Stimulated activated naive CD8-positive, alpha-beta T cell treated with anti-CD3 and anti-CD28 coated beads, Interleukin-15, amount 100 ng/mL, for 72 hours (primary cell): ENCODE measurements around the gene CLCF1.

Source experiments
- ATAC-seq: fragments of 150-1000 bp; cut with Tn5 transposase; 2 replicates; pipeline ENCODE4 v1.10.0; 2021; ENCODE audit warnings: mild to moderate bottlenecking, moderate library complexity
- DNase-seq, 2 donors: peaks; one replicate each; pipeline ENCODE4 v3.0.0; 2021 to 2022
- H3K27ac Mint-ChIP-seq, 2 donors: one replicate each; pipeline ENCODE4 v1.8.0; 2022; ENCODE audit warnings: mild to moderate bottlenecking in 2 of 2, mixed read lengths in 2 of 2, moderate library complexity in 2 of 2
- H3K27me3 Mint-ChIP-seq: one replicate; pipeline ENCODE4 v1.8.0; 2022; ENCODE audit warnings: mixed read lengths
- H3K4me1 Mint-ChIP-seq: one replicate; pipeline ENCODE4 v1.8.0; 2022; ENCODE audit warnings: mild to moderate bottlenecking, mixed read lengths
- H3K4me3 Mint-ChIP-seq, 2 donors: one replicate each; pipeline ENCODE4 v1.8.0; 2022; ENCODE audit warnings: mild to moderate bottlenecking in 2 of 2, mixed read lengths in 2 of 2, moderate library complexity in 1 of 2
- H3K9me3 Mint-ChIP-seq, 2 donors: one replicate each; pipeline ENCODE4 v1.8.0; 2022; ENCODE audit warnings: mixed read lengths in 2 of 2

The CLCF1 gene

DNA sequence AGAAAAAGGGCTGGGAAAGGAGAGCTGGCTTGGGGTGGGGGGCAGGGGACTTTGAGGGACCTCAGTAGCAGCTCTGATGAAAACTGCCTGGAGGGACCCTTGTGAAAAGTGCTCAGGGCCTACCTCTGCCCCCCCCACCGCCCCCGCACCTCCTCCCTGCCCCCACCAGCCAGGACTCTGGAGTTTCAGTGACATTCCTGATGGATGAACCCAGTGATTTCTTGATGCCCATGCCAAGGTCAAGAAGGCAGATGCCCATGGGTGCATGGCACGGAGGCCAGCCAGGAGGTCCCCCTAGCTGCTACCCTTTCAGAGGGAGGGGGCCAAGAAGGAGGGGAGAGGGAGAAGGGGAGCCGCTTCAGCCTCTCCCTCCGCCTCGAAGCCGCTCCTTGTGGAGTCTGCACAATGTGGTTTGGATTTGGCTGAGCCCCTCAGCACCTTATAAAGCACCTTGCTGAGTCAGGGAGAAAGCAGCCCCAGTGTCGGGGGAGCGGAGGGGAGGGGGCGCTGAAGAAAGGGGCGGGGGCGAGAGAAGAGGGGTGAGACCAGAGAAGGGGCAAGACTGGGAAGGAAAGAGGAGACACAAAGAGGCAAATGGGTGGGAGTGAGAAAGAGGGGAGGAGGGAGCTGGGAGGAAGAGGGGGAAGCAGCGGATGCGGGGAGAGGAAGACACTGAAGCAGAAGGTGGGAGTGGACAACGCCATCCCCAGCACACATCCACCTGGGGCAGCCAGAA lies 2.1 kb upstream of the CLCF1 start:
- no peaks in the 10 kb centered on the region for H3K9me3 Mint-ChIP-seq
- peaks cover 50% of the 10 kb centered on the region for H3K4me1 Mint-ChIP-seq
- peaks cover 57% of the 10 kb centered on the region for H3K27me3 Mint-ChIP-seq
- H3K27ac Mint-ChIP-seq = no peak overlapping the region
- DNase-seq (no peak), ATAC-seq (no peak)
- H3K4me3 Mint-ChIP-seq = no peak overlapping the region

GRCh38 chr11:67374571-67375281 lies 1.3 kb upstream of the CLCF1 start:
- Mint-ChIP-seq H3K4me1 (peaks cover 56% of the 10 kb centered on the region), H3K9me3 (no peaks in the 10 kb centered on the region), H3K4me3 (peak overlapping the region in 1 of 2 donors; percentile 88), H3K27me3 (peaks cover 57% of the 10 kb centered on the region), H3K27ac (no peak overlapping the region)
- ATAC-seq (no peak), DNase-seq (no peak)

GRCh38 chr11:67373648-67374570 lies 511 bp upstream of the CLCF1 start:
- DNase-seq (peak; percentile 56 to 60), ATAC-seq (peak; percentile 58)
- Mint-ChIP-seq H3K4me1 (peaks cover 60% of the 10 kb centered on the region), H3K4me3 (peak overlapping the region; percentile 88 to 89), H3K27ac (peak overlapping the region in 1 of 2 donors; percentile 89), H3K9me3 (no peaks in the 10 kb centered on the region), H3K27me3 (peaks cover 60% of the 10 kb centered on the region)

DNA sequence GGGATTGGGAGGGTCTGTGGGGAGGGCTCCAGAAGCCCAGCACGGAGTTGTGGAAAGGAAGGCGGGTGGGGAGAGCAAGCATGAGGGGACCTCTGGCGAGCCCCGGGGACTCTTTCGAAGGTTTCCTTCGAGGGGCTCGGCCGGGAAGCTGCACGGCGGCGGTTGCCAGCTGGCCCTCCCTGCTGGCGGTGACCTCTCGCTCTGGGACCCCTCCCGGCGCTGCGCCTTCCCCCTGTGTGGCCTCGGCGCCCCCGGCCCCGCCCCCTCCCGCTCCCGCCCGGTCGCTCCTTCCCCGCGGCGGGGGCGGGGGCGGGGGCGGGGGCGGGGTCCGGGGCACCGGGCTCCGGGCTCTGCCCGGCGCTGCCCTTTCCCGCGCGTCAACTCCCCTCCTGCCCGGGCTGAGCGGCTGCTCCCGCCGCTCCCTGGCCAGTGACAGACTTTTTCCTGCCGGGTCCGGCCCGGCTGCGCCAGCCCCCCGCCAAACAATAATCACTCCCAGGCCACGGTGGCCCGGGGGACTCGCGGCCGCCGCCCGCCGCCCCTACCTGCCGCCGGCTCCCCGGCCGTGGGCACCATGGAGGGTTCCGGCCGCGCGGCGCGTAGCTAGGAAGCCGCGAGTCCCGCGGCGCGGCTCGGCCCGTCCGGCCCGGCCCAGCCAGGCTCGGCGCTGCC lies 941 bp downstream of the CLCF1 start:
- Mint-ChIP-seq H3K4me1 (peaks cover 69% of the 10 kb centered on the region), H3K9me3 (no peaks in the 10 kb centered on the region), H3K27ac (no peak overlapping the region), H3K27me3 (peaks cover 60% of the 10 kb centered on the region), H3K4me3 (peak overlapping the region; percentile 46 to 75)
- DNase-seq (no peak), ATAC-seq (no peak)

DNA sequence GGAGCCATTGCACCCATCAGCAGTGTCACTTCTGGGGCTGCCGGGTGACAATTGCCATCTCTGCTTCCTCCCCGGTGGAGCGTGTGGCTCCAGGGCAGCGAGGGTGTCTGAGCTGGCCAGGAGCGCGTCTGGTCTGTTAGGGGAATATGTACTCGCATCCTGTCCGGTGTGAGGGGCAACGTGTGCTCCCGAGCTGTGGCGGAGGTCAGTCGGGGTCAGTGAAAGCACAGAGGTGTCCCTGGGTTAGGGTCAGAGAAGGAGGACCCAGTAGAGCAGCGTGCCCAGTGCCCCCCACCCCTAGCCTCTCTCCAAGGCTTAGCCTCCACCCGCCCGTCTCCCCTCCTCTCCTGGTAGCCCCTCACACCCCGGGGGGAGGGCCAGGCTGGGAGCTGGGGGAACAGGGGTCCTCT lies 1.5 kb downstream of the CLCF1 start:
- H3K4me1 Mint-ChIP-seq = peaks cover 69% of the 10 kb centered on the region
- DNase-seq (no peak), ATAC-seq (no peak)
- H3K27ac Mint-ChIP-seq = no peak overlapping the region
- H3K4me3 Mint-ChIP-seq = peak overlapping the region; percentile 46 to 75
- no peaks in the 10 kb centered on the region for H3K9me3 Mint-ChIP-seq
- peaks cover 60% of the 10 kb centered on the region for H3K27me3 Mint-ChIP-seq

DNA sequence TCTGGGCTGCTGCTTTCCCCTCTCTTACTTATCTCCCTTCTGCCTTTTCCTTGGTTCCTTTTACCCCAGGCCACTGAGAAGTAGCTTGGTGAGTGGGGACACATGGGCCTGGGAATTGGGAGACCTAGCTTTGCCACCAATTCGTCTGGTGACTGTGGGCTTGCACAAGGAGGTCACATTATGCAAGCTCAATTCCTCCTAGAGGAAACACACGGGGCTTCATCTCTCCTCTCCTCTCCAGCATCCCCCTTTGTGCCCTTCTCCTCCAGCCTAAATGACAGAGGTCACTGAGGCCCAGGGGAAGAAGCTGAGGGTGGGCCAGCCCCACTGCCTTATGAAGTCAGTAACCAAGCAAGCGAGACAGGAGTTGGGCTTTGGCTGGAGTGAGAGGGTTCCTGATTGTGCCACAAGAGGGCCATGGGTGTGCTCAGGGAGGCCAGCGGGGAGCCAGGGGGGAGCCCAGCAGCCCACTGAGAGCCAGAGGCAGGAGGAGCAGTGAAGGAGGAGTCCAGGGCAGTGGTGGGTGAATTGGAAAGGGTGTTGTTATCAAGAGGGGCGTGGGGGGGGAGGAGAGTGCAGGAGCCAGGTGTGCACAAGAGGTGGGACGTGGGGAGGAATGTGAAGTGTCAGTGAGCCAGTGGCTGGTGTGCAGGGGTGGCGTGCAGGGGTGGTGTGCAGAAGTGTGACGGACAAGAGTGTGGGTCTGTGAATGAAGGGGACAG lies 2.0 kb downstream of the CLCF1 start:
- H3K27me3 Mint-ChIP-seq = peaks cover 58% of the 10 kb centered on the region
- peaks cover 74% of the 10 kb centered on the region for H3K4me1 Mint-ChIP-seq
- H3K9me3 Mint-ChIP-seq = no peaks in the 10 kb centered on the region
- no peak for DNase-seq
- ATAC-seq = no peak
- H3K27ac Mint-ChIP-seq = no peak overlapping the region
- peak overlapping the region; percentile 46 to 75 for H3K4me3 Mint-ChIP-seq

DNA sequence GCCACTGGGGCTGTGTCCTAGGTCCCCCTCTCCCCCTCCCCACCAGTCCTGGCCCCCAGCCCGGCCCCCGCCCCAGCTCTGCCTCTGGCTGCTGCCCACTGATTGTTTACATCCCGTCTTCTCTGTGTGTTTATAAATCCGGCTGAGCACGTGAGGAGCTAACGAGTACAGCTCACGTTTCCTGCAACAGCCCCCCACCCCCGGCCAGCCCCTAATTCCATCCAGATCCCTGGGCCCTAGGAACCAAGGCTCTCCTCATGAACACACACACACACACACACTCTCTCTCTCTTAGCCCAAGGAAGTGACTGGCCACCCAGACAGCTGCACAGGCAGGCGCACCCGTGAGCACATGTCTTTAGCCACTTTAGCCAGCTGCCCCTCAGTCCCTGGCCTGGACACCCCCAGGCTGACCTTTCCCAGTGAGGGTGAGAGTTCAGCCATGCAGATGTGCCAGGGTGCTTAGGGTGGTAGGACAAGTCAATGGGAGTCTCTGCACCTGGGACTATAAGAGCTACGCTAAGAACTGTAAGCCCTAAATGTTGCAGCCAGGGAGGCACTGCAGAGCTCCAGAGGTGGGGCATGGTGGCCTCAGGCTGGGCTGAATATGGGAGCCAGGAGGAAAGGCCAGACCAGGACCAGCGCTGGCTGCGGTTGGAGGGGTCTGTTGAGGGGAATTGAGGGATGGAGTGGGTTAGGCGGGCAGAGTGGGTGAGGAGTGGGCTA lies 2.9 kb downstream of the CLCF1 start:
- peaks cover 49% of the 10 kb centered on the region for H3K27me3 Mint-ChIP-seq
- ATAC-seq (no peak), DNase-seq (no peak)
- no peak overlapping the region for H3K27ac Mint-ChIP-seq
- no peaks in the 10 kb centered on the region for H3K9me3 Mint-ChIP-seq
- H3K4me3 Mint-ChIP-seq = no peak overlapping the region
- H3K4me1 Mint-ChIP-seq = peaks cover 76% of the 10 kb centered on the region

GRCh38 chr11:67369801-67370284 lies 3.6 kb downstream of the CLCF1 start:
- DNase-seq (no peak), ATAC-seq (no peak)
- peaks cover 43% of the 10 kb centered on the region for H3K27me3 Mint-ChIP-seq
- no peak overlapping the region for H3K27ac Mint-ChIP-seq
- H3K4me3 Mint-ChIP-seq = no peak overlapping the region
- H3K9me3 Mint-ChIP-seq = no peaks in the 10 kb centered on the region
- H3K4me1 Mint-ChIP-seq = peaks cover 76% of the 10 kb centered on the region

- no peak for ATAC-seq
- Mint-ChIP-seq H3K27ac (no peak overlapping the region), H3K27me3 (peaks cover 38% of the 10 kb centered on the region), H3K4me3 (no peak overlapping the region), H3K9me3 (no peaks in the 10 kb centered on the region), H3K4me1 (peaks cover 76% of the 10 kb centered on the region)
- no peak for DNase-seq
These were observed 4.1 kb downstream of the CLCF1 start for GRCh38 chr11:67369275-67369674.

DNA sequence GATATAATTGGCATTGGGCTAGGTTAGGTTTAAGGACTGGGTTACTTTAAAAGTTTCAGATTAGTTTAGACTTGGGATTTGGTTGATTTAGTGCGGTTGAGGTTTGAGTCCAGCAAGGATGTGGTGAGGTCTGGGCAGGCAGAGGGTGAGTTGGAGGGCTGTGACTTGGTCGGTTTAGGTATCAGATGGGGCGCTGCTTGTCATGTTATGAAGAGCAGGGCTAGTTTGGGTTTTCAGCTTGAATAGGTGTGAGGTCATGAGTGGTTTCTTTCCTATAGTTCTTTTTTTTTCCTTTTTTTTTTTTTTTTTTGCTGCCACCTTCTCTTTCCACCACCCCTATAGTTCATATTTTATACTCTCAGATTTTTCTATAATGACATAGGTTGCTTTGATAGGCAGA lies 4.8 kb downstream of the CLCF1 start:
- ATAC-seq (peak; percentile 84), DNase-seq (peak in 1 of 2 donors; percentile 71)
- no peaks in the 10 kb centered on the region for H3K9me3 Mint-ChIP-seq
- H3K4me1 Mint-ChIP-seq = peaks cover 76% of the 10 kb centered on the region
- no peak overlapping the region for H3K4me3 Mint-ChIP-seq
- no peak overlapping the region for H3K27ac Mint-ChIP-seq
- peaks cover 31% of the 10 kb centered on the region for H3K27me3 Mint-ChIP-seq

- ATAC-seq = no peak
- Mint-ChIP-seq H3K4me3 (no peak overlapping the region), H3K27me3 (peaks cover 29% of the 10 kb centered on the region), H3K4me1 (peaks cover 75% of the 10 kb centered on the region), H3K27ac (no peak overlapping the region), H3K9me3 (no peaks in the 10 kb centered on the region)
- no peak for DNase-seq
These were observed 5.6 kb downstream of the CLCF1 start for GRCh38 chr11:67367761-67368227.

- ATAC-seq (peak; percentile 11), DNase-seq (no peak)
- Mint-ChIP-seq H3K27me3 (peaks cover 29% of the 10 kb centered on the region), H3K4me1 (peaks cover 75% of the 10 kb centered on the region), H3K4me3 (no peak overlapping the region), H3K9me3 (no peaks in the 10 kb centered on the region), H3K27ac (no peak overlapping the region)
These were observed 6.2 kb downstream of the CLCF1 start for GRCh38 chr11:67366961-67367760.

DNA sequence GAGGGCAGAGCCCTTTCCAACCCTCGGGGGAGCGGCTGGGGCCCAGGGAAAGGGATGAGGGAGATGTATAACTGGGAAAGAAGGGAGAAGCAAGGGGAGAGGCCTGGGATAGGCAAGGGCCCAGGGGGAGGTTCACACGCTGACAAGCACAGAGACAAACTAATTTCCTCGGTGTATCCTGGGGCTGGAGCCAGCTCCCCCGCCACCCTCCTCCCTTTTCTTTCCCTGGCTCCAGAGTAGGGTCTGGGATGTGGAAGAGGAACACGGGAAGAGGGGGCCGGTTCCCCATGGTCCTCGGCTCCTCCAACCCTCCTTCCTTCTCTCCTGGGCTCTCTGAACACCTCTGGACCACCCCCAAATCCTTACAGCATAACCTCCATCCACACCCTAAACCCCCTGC lies 6.9 kb downstream of the CLCF1 start:
- H3K27ac Mint-ChIP-seq = no peak overlapping the region
- H3K4me1 Mint-ChIP-seq = peaks cover 69% of the 10 kb centered on the region
- no peaks in the 10 kb centered on the region for H3K9me3 Mint-ChIP-seq
- ATAC-seq = no peak
- H3K27me3 Mint-ChIP-seq = peaks cover 22% of the 10 kb centered on the region
- no peak overlapping the region for H3K4me3 Mint-ChIP-seq
- DNase-seq = no peak
